SH-SY5Y (cell line): ENCODE results near the gene APEH.

Experiments
- GATA2 ChIP-seq: IDR thresholded peaks from 2 replicates; pipeline ENCODE4 v1.6.1; 2011; ENCODE audit warnings: mild to moderate bottlenecking, low read depth, low read length
- GATA3 ChIP-seq: IDR thresholded peaks from 2 replicates; pipeline ENCODE4 v1.6.1; 2011; ENCODE audit warnings: low read depth, mild to moderate bottlenecking, low read length, moderate library complexity

DNA sequence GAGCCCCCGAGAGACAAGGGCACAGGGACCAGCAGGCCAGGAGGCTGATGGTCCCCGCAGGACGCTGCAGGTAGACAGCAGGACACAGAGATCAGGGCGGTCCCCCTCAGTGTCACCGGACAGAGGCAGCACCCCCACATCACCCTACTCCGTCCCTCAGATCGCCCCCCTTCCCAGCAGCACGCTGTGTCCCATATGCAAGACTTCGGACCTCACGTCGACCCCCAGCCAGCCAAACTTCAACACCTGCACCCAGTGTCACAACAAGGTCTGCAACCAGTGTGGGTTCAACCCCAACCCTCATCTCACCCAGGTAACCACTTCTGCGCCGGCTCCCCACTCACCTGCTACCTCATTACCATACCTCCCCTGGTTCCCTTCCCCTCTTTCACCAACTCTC lies 49.1 kb upstream of the APEH start:
- TF ChIP-seq GATA2 (no peak), GATA3 (no peak)
